GM19463 (cell line): ENCODE measurements around the gene FAM229A.
"Not testable (repeated sequence)": the region's sequence is repeated elsewhere in the genome, so short reads cannot be mapped to it uniquely, and the experiment has no call there.

Experiments
- ATAC-seq: cut with Tn5 transposase; IDR thresholded peaks from one replicate; pipeline ENCODE4 v1.9.1; 2021; ENCODE audit warnings: mild to moderate bottlenecking, moderate library complexity; ENCODE audit not compliant: unreplicated experiment

The FAM229A gene

DNA sequence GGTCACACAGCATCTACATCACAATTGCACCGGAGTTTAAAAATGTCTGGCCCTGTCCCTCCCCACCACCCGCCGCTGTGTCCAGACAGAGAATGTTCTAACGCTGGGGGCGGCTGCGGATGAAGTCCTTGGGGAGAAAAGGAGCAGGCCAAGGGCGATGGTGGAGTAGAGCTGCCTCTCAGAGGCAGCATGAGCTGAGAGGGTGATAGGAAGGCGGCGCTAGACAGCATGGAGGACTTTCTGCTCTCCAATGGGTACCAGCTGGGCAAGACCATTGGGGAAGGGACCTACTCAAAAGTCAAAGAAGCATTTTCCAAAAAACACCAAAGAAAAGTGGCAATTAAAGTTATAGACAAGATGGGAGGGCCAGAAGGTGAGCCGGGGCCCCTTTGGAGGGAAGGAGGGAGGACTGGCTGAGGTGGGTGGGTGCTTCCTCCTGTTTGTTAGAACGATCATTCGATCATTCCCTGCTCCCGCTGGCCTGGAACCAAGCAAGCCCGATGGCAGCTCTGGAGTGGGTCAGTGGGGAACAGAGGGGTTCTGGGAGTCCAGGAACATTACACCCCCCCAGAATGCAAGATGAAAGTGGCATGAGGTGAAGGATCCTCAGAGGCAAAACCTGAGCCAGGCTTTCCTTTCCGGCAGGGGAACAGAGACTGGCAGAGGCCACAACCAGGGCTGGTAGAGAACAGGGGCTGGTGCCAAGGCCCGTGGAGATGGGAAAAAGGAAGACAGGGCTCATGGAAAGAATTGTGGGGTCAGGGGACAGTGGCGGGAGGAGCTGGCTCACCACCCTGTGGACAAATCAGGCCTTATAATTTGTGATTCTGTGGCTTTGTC lies at the start of gene FAM229A, which contains the start of gene TSSK3:
Gene FAM229A, minus strand, starts transcription at position 12 of the 840 bp plus-strand sequence. CDS start 394 bp downstream, outside the sequence.
Gene TSSK3, plus strand, starts transcription at position 66 of the 840 bp plus-strand sequence. Its CDS starts 163 bp downstream, at position 229.
- no peak for ATAC-seq

DNA sequence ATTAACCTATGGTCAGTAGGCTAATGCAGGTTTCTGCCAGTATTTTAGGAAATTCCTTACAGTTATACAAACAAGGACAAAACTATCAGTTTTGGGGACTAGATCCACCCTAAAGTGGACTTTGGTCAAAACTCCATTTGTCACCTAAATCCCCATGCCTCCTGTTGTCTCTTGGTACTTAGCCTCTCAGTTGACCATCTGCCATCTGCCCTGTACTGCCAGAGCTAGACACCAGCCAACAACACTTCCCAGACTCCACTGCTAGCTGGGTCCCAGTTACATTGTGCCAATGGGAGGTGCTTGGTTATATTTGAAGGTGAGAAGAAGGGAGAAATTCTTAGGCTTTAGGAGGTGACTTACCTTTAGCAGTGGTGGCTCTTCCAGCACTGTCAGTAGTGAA lies 49.0 kb upstream of the FAM229A start:
- no peak for ATAC-seq

DNA sequence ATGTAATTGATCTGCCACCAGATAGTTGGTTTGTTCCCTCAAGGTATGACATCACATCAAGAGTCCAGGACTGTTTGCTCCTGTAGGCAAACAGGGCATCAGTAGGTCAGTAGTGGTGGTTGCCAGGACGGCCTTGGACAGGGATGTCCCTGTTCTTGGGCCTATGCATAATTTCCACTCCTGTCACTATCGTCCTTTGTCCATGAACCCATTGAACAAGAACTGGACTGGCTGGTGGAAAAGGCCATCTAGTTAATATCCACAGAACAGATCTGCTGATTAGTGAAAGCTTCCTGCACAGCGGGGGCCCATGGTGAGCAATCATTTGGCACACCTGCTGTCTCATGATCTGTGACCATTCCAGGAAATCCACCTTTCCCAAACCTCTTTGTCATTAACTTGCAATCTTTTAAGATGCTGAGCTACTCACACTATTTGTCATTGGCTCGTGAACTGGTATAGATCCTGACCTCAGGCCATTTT lies 44.4 kb upstream of the FAM229A start:
- ATAC-seq, result no peak

- no peak for ATAC-seq
These were observed 43.6 kb upstream of the FAM229A start for GRCh38 chr1:32405672-32406467.

- ATAC-seq, result no peak
These were observed 42.7 kb upstream of the FAM229A start for GRCh38 chr1:32404946-32405345.

DNA sequence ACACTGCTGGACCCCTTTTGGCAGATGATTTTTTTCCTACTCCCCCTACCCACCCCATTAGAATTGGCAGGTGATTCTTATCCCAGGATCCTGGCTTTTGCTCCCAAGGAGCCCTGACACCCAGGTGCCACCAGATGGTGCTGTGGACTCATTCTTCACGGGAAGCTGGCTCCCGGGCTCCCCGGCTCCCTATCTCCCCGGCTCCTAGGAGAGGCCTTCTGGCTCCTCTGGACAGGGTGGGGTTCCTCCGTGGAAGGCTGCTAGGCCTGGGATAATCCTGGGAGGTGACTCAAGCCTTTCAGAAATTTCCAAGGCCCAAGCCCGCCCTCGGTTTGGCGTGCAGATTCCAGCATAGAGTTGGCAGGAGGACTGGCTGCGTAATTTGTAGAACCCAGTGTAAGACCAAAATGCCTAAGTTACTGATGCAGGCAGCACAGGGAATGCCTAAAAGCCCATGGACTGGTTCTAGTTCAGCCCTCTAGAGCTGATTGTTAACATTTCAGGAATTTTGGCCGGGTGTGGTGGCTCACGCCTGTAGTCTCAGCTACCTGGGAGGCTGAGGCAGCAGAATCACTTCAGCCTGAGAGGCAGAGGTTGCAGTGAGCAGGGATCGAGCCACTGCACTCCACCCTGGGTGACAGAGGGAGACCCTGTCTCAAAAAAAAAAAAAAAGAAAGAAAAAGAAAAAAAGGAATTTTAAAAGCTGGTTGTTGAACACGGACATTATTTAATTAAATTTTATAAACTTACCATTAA lies 38.8 kb upstream of the FAM229A start:
- ATAC-seq, result no peak

GRCh38 chr1:32399843-32400242 lies 37.6 kb upstream of the FAM229A start:
- ATAC-seq, result no peak

- ATAC-seq, result no peak
These were observed 36.1 kb upstream of the FAM229A start for GRCh38 chr1:32398401-32398800.

- not testable (repeated sequence) for ATAC-seq
These were observed 34.2 kb upstream of the FAM229A start for GRCh38 chr1:32396524-32396923.

DNA sequence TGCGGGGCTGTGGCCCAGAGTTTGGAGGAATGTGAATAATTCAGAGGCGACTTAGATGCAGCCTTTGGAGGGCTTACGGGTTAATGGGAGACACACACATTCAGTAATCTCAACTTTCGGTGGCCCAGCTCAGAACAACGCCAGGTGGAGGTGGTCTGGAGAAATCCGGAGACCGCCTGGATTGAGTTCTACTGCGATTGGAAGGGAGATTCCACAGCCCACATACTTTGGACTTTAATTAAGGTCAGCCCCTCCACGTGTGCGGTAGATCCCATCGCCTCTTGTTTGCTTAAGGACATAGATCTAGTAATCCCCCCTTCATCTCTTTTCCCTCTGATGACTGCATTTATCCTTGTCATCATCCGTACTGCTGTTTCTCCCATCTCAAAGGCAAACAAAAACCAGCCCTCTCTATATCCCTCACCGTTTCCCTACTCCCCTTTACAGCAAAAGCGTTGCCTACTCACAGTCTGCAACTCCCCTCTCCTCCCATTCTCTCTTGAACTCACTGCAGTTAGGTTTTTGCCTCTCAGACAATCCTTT lies 32.7 kb upstream of the FAM229A start:
- ATAC-seq, result no peak

GRCh38 chr1:32394141-32394889 lies 32.0 kb upstream of the FAM229A start, which contains the start of gene BSDC1:
BSDC1 (minus strand) TSS chr1:32394441; CDS start chr1:32394414, 27 bp downstream.
- ATAC-seq, result peak; percentile 94

DNA sequence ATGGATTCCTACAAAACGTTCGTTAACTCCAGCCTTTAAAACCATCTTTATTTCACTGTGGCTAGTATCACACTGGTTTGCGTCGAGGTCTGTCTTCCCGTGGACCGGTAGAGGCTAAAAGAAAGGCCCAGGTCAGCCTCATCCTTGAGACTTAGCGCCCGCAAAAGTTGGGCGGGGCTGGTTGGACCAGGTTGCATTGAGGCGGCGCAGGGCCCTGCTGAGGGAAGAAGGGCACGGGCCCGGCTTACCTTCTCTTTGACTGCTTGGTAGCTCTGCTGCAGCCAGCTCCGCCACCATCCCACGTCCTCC lies 31.5 kb upstream of the FAM229A start:
- no peak for ATAC-seq

- ATAC-seq, result no peak
These were observed 30.9 kb upstream of the FAM229A start for GRCh38 chr1:32393136-32393535.

DNA sequence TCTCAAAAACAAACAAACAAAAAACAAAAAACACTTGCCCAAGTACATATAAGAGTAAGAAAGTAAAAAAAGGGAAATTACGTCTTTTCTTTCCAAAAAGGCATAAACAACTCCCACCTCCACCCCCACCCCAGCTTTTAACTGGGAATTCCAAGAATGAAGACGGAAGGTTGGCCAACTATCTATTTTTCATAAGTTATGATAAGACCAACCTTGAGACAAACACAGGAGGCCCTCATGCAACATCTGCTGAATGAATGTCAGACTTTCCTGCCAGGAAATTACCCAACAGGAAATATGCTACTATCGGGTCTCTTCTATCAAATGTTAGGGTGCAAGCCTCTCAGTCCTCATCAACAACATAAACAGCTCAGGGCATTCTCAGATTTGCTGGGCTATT lies 30.0 kb upstream of the FAM229A start:
- no peak for ATAC-seq

DNA sequence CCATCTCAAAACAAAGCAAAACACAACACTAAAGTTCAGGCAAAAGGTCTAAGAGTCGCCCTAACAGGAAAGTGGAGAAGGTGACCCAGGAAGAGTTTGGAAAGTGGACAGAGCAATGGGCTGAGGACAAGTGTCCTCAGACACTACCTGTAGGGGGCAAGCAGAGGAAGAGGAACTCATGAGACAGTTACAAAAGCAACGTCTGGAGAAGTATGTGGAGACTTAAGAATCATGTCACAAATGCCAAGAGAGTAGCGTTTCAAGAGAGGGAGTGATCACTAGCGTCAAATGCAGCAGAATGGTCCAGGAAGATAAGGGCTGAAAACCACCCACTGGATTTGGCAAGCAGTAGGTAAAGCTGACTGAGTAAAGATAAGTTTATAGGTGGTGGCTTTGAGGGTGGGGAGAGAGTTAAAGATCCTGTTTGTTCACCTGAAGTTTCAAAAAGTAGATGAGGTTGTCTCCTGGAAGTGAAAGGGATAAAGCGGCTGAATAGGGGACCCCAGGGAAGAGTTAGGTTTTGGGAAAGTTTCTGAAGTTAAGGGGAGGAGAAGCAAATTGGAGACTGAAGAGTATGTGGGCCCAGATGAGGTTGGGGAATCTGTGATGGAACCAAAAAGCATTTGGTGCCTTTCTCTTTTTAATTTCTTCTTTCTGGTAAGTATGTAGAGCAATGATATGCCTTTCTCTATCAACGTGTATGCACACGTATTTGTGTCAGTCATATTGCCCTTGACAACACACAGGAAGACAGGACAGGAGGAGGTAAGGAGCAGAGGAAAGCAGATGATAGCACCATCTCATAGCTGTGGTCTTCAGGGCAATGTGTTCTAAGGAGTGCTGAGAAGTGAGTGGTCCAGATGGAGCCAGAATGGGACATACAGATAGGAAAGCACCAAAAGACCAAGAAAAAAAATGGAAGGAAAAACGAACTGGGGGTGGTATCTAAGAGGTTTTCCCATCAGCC lies 28.9 kb upstream of the FAM229A start:
- ATAC-seq, result no peak

DNA sequence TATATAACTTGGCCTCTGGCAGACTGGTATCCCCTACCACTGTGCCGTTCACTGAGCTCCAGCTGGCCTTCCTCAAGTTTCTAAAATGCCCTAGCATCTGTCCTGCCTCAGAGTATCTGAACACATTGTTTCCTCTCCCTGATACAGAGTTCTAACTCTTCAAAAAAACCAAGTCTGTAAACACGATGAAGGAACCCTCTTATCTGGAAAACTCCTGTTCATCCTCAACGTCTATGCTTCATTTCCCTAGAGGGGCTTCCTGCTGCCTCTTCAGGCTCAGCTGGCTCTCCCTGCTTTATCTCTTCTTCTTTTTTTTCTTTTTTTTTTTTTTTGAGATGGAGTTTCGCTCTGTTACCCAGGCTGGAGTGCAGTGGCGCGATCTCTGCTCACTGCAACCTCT lies 26.4 kb upstream of the FAM229A start:
- no peak for ATAC-seq

DNA sequence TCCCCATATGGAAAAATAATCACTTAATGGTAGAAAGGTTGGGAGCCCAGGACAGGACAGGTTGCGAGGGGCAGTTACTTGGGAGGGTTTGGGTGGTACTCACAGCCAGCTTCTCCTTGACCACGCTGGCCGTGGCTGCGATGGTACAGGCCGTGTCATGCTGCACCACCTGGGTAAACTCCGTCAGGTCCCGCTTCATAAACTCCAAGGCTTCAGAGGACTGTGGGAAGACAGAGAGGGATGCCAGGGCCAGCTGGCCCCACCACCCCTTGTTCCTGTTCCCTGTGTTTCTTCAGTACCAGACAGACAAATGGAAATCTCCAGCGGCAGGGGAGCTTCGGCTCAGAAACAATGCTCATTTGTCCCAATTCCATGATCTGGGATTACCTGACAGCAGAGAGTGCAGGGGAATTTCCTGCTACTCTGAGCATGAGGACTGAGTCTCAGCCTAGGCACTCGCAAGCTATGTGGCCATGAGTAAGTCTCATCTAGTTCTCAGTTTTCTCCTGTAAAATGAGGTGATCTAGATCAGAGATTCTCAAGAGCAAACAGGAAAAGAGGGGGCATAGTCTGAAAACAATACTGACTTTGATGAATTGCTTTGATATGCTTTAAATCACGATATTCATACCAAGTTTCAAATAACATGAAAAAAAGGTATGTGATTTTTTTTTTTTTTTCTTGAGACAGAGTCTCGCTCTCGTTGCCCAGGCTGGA lies 24.5 kb upstream of the FAM229A start:
- ATAC-seq, result no peak

DNA sequence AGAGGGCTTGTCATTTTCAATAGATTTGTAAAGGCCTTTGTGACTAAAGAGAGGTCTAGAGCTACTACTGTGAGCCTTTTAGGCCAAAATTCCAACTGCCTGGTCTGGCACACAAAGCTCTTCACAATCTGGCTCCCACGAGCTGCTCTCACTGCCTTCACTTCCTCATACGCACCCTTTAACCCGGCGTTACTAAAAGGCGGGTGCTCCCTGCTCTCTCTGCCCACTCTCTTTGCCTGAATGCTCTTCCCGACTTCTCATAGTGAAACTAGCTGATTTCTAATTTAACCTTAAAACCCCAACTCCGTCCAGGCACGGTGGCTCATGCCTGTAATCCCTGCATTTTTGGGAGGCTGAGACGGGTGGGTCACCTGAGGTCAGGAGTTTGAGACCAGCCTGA lies 17.8 kb upstream of the FAM229A start:
- no peak for ATAC-seq
